GM21717 (cell line): Measurements from ENCODE around the gene CREB3L4.

Source experiments
- ATAC-seq: cut with Tn5 transposase; IDR thresholded peaks from one replicate; pipeline ENCODE4 v1.9.1; 2021; ENCODE audit warnings: mild to moderate bottlenecking, moderate library complexity; ENCODE audit not compliant: unreplicated experiment

The CREB3L4 gene

DNA sequence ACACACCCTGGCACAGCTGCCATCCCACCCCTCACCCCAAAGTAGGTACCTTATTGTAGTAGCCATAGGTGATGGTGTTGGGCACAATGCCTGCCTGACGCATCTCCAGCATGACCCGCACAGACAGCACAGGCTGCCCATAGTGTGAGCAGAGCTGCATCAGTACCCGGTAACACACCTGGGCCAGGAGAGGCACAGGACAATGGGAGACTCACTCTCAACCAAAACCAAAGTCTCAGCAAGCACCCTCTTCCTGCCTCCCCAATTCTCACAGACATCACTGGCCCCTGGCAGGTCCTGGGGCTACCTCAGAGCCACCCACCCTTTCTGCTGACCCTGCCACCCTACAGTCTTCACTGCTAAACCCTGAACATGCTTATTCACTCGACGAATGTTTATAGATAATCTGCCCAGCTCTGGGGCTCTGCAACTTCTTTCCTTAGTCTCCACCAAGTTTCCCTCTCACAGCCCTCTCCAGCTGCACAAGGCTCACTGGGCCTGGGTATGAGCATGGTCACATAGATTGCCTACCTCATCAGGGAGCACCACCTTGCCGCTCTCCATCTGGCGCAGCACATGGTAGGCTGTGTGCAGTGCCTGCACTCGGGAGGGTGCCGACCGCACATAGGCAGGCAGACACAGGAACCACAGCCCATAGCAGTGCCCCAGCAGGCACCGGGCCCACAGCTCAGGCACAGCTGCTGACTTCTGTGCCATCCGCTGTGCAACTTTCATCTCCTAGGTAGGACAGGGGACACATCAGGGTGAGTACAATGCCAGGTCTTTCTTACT is 31.5 kb upstream of the CREB3L4 start:
- no peak for ATAC-seq

DNA sequence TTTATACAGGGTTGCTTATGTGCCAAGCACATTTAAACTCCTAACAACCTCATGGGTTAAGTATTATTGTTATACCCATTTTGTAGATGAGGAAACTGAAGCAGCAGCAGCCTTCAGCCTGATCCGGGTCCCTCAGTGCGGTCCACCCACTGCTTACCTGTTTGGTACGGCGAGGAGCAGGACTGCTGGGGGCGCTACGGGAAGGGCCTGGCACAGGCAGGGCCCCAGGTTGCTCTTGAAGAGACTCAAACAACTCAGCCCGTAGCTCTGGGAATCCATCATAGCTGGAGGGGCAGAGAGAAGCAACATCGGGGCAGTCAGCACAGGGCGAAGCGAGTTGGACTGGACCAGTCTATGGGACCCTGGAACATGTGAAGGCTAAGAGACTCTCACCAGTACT is 30.4 kb upstream of the CREB3L4 start:
- no peak for ATAC-seq

- no peak for ATAC-seq
These were observed 28.7 kb upstream of the CREB3L4 start for GRCh38 chr1:153938996-153939395.

- ATAC-seq: no peak
These were observed 28.2 kb upstream of the CREB3L4 start for GRCh38 chr1:153939476-153939875.

- ATAC-seq: no peak
These were observed 26.9 kb upstream of the CREB3L4 start for GRCh38 chr1:153940756-153941155.

DNA sequence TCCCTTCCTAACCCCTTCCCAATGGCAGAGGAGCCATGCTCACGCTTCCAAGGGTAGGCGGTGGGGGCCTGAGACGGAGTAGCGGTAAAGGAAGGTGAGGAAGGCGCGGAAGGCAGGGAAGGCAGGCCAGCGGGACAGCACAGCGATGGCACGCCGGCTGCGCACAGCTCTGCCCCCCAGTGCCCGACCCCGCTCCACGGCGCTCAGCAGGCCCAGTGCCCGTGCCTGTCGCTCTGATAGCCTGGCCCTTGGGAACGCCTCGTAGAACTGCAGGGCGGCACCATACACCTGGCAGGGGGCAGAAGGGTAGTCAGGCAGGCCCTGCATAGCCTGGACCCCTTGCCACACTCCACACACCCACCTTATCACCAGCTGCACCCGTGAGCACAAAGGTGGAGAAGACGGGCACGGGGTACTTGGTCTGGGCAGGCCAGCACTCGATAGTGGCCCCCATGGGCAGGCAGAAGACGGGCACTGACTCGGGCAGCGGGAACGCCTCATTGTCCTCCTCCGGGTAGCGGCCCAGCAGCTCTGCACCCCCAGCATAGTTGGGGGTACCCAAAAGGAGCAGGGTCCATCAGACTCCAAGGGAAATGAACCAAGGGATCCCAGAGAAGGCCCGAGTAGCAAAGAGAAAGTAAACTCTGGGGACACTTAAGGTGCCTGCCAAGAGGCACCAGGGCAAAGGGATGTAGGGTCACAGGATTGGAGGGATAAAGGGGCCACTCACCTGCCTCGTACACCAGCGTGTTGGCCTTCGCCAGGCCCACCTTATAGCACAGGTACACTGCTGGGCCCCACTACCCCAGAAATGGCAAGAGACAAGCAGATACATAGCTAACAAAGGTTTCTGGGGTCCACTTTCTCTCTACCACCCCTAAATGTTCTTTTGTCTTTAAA is 25.6 kb upstream of the CREB3L4 start:
- no peak for ATAC-seq

DNA sequence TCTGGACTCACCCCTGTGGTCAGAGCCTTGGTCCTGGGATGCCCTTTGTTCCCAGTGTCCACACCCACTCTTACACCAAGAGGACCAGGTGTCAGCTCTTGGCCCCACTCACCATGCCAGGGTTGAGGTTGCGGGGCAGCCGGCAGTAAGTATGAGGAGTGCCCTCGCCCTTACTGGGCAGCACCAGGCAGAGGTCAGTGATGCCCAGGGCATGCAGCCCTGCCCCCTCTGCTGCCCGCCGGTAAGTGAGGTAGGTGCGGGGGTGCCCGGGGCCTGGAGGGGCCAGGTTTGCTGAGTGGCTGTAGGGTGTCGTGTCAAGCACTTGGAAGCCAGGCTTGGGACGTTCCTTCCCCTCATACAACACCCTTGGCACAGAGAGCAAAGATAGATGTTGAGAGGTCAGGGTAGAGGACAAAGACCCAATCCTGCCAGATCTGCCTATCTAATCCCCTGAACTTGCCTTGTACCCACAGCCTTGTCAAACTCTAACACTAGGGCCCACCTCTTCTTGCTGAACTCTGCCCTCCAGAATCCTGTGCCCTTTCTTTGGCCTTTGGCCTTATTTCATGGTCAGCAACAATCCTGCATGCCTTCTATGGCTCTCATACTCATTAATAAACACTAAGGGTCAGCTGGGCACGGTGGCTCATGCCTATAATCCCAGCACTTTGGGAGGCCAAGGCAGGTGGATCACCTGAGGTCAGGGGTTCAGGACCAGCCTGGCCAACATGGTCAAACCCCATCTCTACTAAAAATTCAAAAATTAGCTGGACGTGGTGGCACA is 24.7 kb upstream of the CREB3L4 start:
- ATAC-seq: no peak

GRCh38 chr1:153944005-153944826 is 23.5 kb upstream of the CREB3L4 start:
- ATAC-seq: no peak

- ATAC-seq: no peak
These were observed 22.9 kb upstream of the CREB3L4 start for GRCh38 chr1:153944827-153945117.

DNA sequence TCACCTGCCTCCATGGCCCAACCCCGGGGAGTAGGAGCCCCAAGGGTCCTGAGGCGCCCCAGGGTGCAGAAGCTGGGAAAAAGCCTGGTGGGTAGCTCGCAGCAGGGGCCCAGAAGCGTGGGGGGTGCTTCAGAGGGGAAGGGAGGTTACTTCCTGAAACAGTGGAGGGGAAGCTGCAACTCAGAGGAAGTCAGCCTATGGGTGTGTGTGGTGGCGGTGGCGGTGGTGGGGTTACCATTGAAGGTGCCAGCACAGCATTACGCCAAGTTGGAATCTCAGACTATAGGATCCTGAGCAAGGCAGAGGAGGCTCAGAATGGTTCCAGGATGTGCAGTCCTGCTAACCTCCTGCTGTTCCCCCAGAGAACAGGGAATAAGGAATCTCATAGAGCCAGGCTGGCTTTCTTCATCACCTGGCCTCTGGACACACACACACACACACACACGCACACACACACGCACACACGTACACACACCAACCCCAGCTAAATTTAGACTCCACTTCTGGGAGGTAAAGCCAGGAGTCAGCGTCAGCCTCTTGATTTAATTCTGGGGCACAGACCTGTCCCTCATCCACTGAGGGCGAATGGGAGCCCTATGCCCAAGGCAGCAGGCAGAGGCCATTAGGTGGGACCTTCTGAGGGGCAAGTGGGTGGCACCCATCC is 22.4 kb upstream of the CREB3L4 start:
- no peak for ATAC-seq

DNA sequence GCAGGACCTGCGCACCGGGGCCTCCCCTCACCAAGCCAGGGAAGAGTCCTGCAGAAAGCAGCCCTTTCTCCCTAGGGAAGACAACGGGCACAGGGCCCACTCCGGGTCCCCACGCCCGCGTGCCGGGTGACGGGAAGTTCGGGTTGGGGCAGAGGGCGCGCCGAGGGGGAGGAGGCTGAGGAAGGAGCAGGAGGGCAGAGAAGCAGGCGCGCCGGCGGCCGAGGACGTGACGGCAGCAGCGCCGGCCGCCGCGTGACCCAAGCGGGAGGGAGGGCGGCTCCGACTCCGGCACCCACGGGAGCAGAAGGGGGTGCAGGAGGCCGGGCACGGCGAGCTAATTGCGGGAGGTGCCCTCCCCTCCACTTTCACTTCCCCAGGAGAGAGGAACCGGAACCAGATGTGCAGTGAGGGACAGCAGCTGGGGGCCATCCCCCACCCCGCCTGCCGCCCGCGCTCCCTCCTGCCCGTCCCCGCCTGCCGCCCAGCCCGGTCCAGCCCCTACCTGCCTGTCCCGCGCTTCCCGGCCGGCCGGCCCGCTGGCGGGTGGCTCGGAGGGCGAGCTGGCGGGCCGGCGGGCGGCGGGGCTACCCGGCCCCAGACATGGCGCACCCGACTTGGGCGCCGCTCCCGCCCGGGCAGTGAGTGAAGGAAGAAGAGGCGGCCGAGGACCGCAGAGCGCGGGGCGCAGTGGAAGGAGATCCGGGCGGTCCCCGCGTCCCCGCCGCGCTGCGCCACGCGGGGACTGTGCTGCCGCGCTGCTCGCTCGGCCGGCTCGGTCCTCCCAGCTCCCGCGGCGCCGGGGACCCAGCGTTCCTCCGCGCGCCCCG is 21.7 kb upstream of the CREB3L4 start:
- ATAC-seq: peak; percentile 58

- peak; percentile 50 for ATAC-seq
These were observed 21.0 kb upstream of the CREB3L4 start, which contains the start of gene DENND4B for GRCh38 chr1:153946622-153947241. TSS of gene DENND4B (minus strand) at chr1:153946718. CDS start at chr1:153944374, 2,344 bp downstream.

DNA sequence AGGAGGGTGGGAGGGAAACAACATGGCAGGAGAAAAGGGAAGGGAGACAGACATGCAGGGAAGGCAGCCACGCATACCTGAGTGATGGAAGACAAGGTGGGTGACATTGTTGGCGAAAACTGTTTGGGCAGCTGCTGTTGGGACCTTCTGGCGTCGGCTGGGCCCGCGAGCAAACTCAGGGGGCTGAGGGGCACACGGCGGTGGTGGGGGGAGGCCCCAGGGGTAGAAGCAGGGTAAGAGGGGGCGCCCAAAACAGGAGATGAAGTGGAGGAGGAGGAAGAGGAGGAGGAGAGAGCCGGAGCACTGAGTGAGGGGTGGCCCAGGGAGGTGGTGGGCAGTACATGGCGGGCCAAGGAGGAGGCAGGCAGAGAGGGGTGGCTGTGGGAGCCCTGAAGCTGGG is 16.5 kb upstream of the CREB3L4 start:
- ATAC-seq: no peak

DNA sequence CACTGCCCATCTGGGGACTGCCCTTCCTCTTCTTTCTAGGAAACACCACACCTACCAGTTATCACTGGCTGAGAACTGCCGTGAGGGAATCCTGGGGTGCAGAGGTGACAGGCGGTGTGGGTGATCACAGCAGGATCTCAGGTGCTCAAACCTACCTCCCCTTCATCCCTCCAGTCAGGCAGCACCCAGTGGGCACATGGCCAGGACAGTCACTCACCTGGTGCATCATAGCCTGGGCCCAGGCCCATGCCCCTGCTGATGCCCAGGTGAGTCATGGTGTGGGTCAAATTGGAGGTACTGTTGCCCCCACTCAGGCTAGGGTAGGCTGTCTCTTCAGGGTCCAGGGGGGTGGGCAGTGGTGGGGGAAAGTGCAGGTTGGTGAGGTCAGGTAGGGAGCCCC is 15.9 kb upstream of the CREB3L4 start:
- no peak for ATAC-seq

- ATAC-seq: no peak
These were observed 13.8 kb upstream of the CREB3L4 start for GRCh38 chr1:153953859-153954365.

GRCh38 chr1:153954826-153955225 is 12.9 kb upstream of the CREB3L4 start:
- ATAC-seq: no peak

DNA sequence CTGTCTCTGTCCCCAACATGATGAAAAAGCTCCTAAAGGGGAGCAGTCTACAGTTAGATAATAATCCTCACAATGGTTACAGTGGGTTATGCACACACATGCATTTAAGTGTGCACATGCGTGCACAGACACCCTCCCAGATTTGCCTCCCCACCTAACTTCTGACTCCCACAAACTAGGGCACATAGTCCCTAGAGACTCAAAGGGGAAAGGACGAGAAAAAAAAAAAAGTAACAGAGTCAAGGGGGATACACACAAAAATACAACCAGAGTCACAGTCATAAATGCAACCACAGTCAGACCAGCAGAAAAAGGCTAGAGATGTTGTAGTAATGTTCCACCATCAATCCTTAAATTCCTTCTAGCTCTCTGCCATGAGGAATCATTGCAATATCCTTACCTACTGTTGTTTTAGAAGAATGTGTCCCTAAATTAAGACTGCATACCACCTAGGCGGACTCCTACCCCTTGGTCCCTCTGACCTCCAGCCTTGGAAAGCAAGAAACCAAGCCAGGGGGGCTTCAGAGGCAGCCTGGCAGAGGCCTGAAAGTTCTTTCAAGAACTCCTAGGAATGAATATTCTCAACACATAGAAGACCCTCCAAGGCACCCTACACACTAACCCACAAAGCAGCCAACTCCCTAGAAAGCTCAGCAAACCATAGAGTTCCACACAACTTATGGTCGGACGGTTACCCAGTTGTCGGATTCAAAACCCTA is 10.5 kb upstream of the CREB3L4 start:
- ATAC-seq: no peak

GRCh38 chr1:153957744-153958110 is 10.0 kb upstream of the CREB3L4 start:
- peak; percentile 17 for ATAC-seq
